Naive B cell (primary cell): ENCODE data around the gene SPNS3. TPM values are rescaled to one million over a fixed set of nuclear protein-coding genes. Genes with fewer than 3 reads are reported as not detected.

Experiments
- ATAC-seq, 2 donors: fragments of 150-1000 bp; cut with Tn5 transposase; 2 replicates each; pipeline ENCODE4 v1.10.0; 2021; ENCODE audit warnings: low read depth in 2 of 2, mild to moderate bottlenecking in 2 of 2, moderate library complexity in 2 of 2
- DNase-seq: peaks from one replicate; pipeline ENCODE4 v3.0.0; 2022
- H3K27ac Mint-ChIP-seq, 6 donors: one replicate each; pipeline ENCODE4 v1.8.0; 2020 to 2022; ENCODE audit warnings: mild to moderate bottlenecking in 6 of 6, mixed read lengths in 6 of 6, moderate library complexity in 5 of 6, inconsistent platforms in 2 of 6
- H3K27me3 Mint-ChIP-seq, 3 donors: one replicate each; pipeline ENCODE4 v1.8.0; 2021 to 2022; ENCODE audit warnings: mixed read lengths in 3 of 3, mild to moderate bottlenecking in 1 of 3
- H3K36me3 Mint-ChIP-seq, 2 donors: one replicate each; pipeline ENCODE4 v1.8.0; 2020 to 2022; ENCODE audit warnings: mixed read lengths in 2 of 2, inconsistent platforms in 1 of 2, mild to moderate bottlenecking in 1 of 2
- H3K4me1 Mint-ChIP-seq, 3 donors: one replicate each; pipeline ENCODE4 v1.8.0; 2020 to 2022; ENCODE audit warnings: mixed read lengths in 3 of 3, inconsistent platforms in 1 of 3, mild to moderate bottlenecking in 1 of 3, moderate library complexity in 1 of 3
- H3K4me3 Mint-ChIP-seq, 8 donors: one replicate each; pipeline ENCODE4 v1.8.0; 2020 to 2022; ENCODE audit warnings: mild to moderate bottlenecking in 8 of 8, mixed read lengths in 8 of 8, moderate library complexity in 8 of 8, inconsistent platforms in 2 of 8
- H3K9me3 Mint-ChIP-seq, 7 donors: one replicate each; pipeline ENCODE4 v1.8.0; 2020 to 2022; ENCODE audit warnings: mixed read lengths in 7 of 7, mild to moderate bottlenecking in 5 of 7, inconsistent platforms in 2 of 7, moderate library complexity in 1 of 7
- polyA plus RNA-seq, 6 donors: library from polyadenylated mRNA; unstranded; fragments of 300-500 nt; fragmentation: Illumina TruSeq; gene quantifications; one replicate each; pipeline ENCODE4 v1.2.3, GENCODE V29; 2021; ENCODE audit warnings: low read depth in 6 of 6

Gene SPNS3
- polyA plus RNA-seq, 6 donors from 2014 or later = 0.36 to 1.3 (median 0.59) TPM; not detected in 1

GRCh38 chr17:4514206-4514605, 80.5 kb downstream of the SPNS3 start:
- Mint-ChIP-seq H3K4me1 (peaks cover 3 to 6% (median 5%) of the 10 kb centered on the region in 3 donors), H3K9me3 (peaks cover 0 to 4% (median 0%) of the 10 kb centered on the region in 7 donors), H3K27me3 (peaks cover 11 to 24% (median 23%) of the 10 kb centered on the region in 3 donors), H3K4me3 (no peak overlapping the region), H3K27ac (no peak overlapping the region), H3K36me3 (no peaks in the 10 kb centered on the region)
- DNase-seq (no peak), ATAC-seq (no peak)

GRCh38 chr17:4514779-4515178, 81.0 kb downstream of the SPNS3 start:
- Mint-ChIP-seq H3K4me1 (peaks cover 0 to under 1% (median 0%) of the 10 kb centered on the region in 3 donors), H3K36me3 (no peaks in the 10 kb centered on the region)

GRCh38 chr17:4515501-4515900, 81.8 kb downstream of the SPNS3 start:
- Mint-ChIP-seq H3K4me3 (no peak overlapping the region), H3K4me1 (no peaks in the 10 kb centered on the region), H3K36me3 (no peaks in the 10 kb centered on the region), H3K9me3 (peaks cover 0 to 4% (median 0%) of the 10 kb centered on the region in 7 donors), H3K27me3 (peaks cover 5 to 16% (median 13%) of the 10 kb centered on the region in 3 donors), H3K27ac (no peak overlapping the region)
- no peak for ATAC-seq
- no peak for DNase-seq

More at GRCh38 chr17:4514779-4515178, 81.0 kb downstream of the SPNS3 start:
- Mint-ChIP-seq H3K27ac (no peak overlapping the region), H3K27me3 (peaks cover 5 to 18% (median 17%) of the 10 kb centered on the region in 3 donors), H3K4me3 (no peak overlapping the region), H3K9me3 (peaks cover 0 to 4% (median 0%) of the 10 kb centered on the region in 7 donors)
- DNase-seq (no peak), ATAC-seq (no peak)

- peaks cover 0 to 4% (median 0%) of the 10 kb centered on the region in 7 donors for H3K9me3 Mint-ChIP-seq
- no peak overlapping the region for H3K27ac Mint-ChIP-seq
- no peaks in the 10 kb centered on the region for H3K36me3 Mint-ChIP-seq
- H3K4me3 Mint-ChIP-seq = no peak overlapping the region
- no peak for ATAC-seq
- no peaks in the 10 kb centered on the region for H3K4me1 Mint-ChIP-seq
- peaks cover 0 to 8% (median 5%) of the 10 kb centered on the region in 3 donors for H3K27me3 Mint-ChIP-seq
- DNase-seq = no peak
Observed at GRCh38 chr17:4516735-4517134, 83.0 kb downstream of the SPNS3 start.

GRCh38 chr17:4518901-4519300, 85.2 kb downstream of the SPNS3 start:
- peaks cover 0 to 4% (median 0%) of the 10 kb centered on the region in 7 donors for H3K9me3 Mint-ChIP-seq
- peak overlapping the region in 1 of 8 donors; percentile 40 for H3K4me3 Mint-ChIP-seq
- no peak for ATAC-seq
- peaks cover 0 to 8% (median 0%) of the 10 kb centered on the region in 3 donors for H3K27me3 Mint-ChIP-seq
- no peaks in the 10 kb centered on the region for H3K36me3 Mint-ChIP-seq
- DNase-seq = no peak
- H3K27ac Mint-ChIP-seq = no peak overlapping the region
- no peaks in the 10 kb centered on the region for H3K4me1 Mint-ChIP-seq

GRCh38 chr17:4519361-4519788, 85.6 kb downstream of the SPNS3 start:
- Mint-ChIP-seq H3K4me3 (no peak overlapping the region), H3K36me3 (no peaks in the 10 kb centered on the region), H3K4me1 (no peaks in the 10 kb centered on the region), H3K27ac (no peak overlapping the region), H3K27me3 (peaks cover 0 to 8% (median 0%) of the 10 kb centered on the region in 3 donors), H3K9me3 (peaks cover 0 to 4% (median 0%) of the 10 kb centered on the region in 7 donors)
- DNase-seq (no peak), ATAC-seq (no peak)

- H3K4me3 Mint-ChIP-seq = no peak overlapping the region
- DNase-seq = no peak
- H3K36me3 Mint-ChIP-seq = no peaks in the 10 kb centered on the region
- H3K4me1 Mint-ChIP-seq = no peaks in the 10 kb centered on the region
- no peak overlapping the region for H3K27ac Mint-ChIP-seq
- H3K9me3 Mint-ChIP-seq = peaks cover 0 to 4% (median 0%) of the 10 kb centered on the region in 7 donors
- H3K27me3 Mint-ChIP-seq = peaks cover 0 to 8% (median 0%) of the 10 kb centered on the region in 3 donors
- ATAC-seq = no peak
Observed at GRCh38 chr17:4520060-4520893, 86.5 kb downstream of the SPNS3 start.

- H3K9me3 Mint-ChIP-seq = peaks cover 0 to 4% (median 0%) of the 10 kb centered on the region in 7 donors
- H3K27ac Mint-ChIP-seq = no peak overlapping the region
- no peaks in the 10 kb centered on the region for H3K4me1 Mint-ChIP-seq
- H3K4me3 Mint-ChIP-seq = no peak overlapping the region
- H3K36me3 Mint-ChIP-seq = no peaks in the 10 kb centered on the region
- H3K27me3 Mint-ChIP-seq = peaks cover 0 to 8% (median 3%) of the 10 kb centered on the region in 3 donors
- ATAC-seq (no peak), DNase-seq (no peak)
Observed at GRCh38 chr17:4520894-4521600, 87.3 kb downstream of the SPNS3 start.

- Mint-ChIP-seq H3K4me3 (no peak overlapping the region), H3K27me3 (peaks cover 4 to 6% (median 6%) of the 10 kb centered on the region in 3 donors), H3K4me1 (no peaks in the 10 kb centered on the region), H3K9me3 (peaks cover 0 to 3% (median 0%) of the 10 kb centered on the region in 7 donors), H3K27ac (peak overlapping the region in 1 of 6 donors; percentile 83), H3K36me3 (no peaks in the 10 kb centered on the region)
- no peak for DNase-seq
- ATAC-seq = no peak
Observed at GRCh38 chr17:4522661-4523060, 88.9 kb downstream of the SPNS3 start.

- no peaks in the 10 kb centered on the region for H3K9me3 Mint-ChIP-seq
- H3K4me1 Mint-ChIP-seq = no peaks in the 10 kb centered on the region
- no peak overlapping the region for H3K27ac Mint-ChIP-seq
- peaks cover 0 to 6% (median 4%) of the 10 kb centered on the region in 3 donors for H3K27me3 Mint-ChIP-seq
- ATAC-seq (no peak), DNase-seq (no peak)
- no peak overlapping the region for H3K4me3 Mint-ChIP-seq
- H3K36me3 Mint-ChIP-seq = no peaks in the 10 kb centered on the region
Observed at GRCh38 chr17:4523946-4524345, 90.2 kb downstream of the SPNS3 start.

- H3K9me3 Mint-ChIP-seq = no peaks in the 10 kb centered on the region
- peaks cover 4 to 18% (median 9%) of the 10 kb centered on the region in 3 donors for H3K27me3 Mint-ChIP-seq
- H3K4me3 Mint-ChIP-seq = no peak overlapping the region
- no peaks in the 10 kb centered on the region for H3K36me3 Mint-ChIP-seq
- peak overlapping the region in 1 of 6 donors; percentile 1 for H3K27ac Mint-ChIP-seq
- ATAC-seq (no peak), DNase-seq (no peak)
- no peaks in the 10 kb centered on the region for H3K4me1 Mint-ChIP-seq
Observed at GRCh38 chr17:4525691-4526397, 92.1 kb downstream of the SPNS3 start.

- ATAC-seq (no peak), DNase-seq (no peak)
- H3K9me3 Mint-ChIP-seq = no peaks in the 10 kb centered on the region
- H3K27me3 Mint-ChIP-seq = peaks cover 8 to 27% (median 15%) of the 10 kb centered on the region in 3 donors
- no peak overlapping the region for H3K4me3 Mint-ChIP-seq
- H3K36me3 Mint-ChIP-seq = no peaks in the 10 kb centered on the region
- no peak overlapping the region for H3K27ac Mint-ChIP-seq
- no peaks in the 10 kb centered on the region for H3K4me1 Mint-ChIP-seq
Observed at GRCh38 chr17:4527134-4527533, 93.4 kb downstream of the SPNS3 start.

GRCh38 chr17:4527566-4528125, 93.9 kb downstream of the SPNS3 start:
- DNase-seq (no peak), ATAC-seq (no peak)
- Mint-ChIP-seq H3K36me3 (no peaks in the 10 kb centered on the region), H3K9me3 (no peaks in the 10 kb centered on the region), H3K27ac (peak overlapping the region in 1 of 6 donors; percentile 17), H3K27me3 (peaks cover 9 to 30% (median 18%) of the 10 kb centered on the region in 3 donors), H3K4me3 (no peak overlapping the region), H3K4me1 (no peaks in the 10 kb centered on the region)
